HAP-1 (cell line): ENCODE data around the gene RBFOX1.

ENCODE experiments used
- DNase-seq, 2 experiments: peaks; one replicate each; pipeline ENCODE4 v3.0.0-alpha.2; 2016 to 2020; ENCODE audit warnings: low spot score in 2 of 2
- H3K27me3 ChIP-seq: fragments of 250-450 bp; sonication (Bioruptor Pico); 2 replicates; pipeline ENCODE4 v1.5.1; 2020; ENCODE audit warnings: low read depth, mild to moderate bottlenecking, moderate library complexity
- H3K36me3 ChIP-seq: fragments of 250-450 bp; sonication (Bioruptor Pico); replicated peaks from 2 replicates; pipeline ENCODE4 v1.5.1; 2020; ENCODE audit warnings: mild to moderate bottlenecking
- H3K4me1 ChIP-seq: fragments of 250-450 bp; sonication (Bioruptor Pico); 2 replicates; pipeline ENCODE4 v1.5.1; 2020; ENCODE audit warnings: mild to moderate bottlenecking
- H3K4me3 ChIP-seq: fragments of 250-450 bp; sonication (Bioruptor Pico); 2 replicates; pipeline ENCODE4 v1.5.1; 2020; ENCODE audit warnings: mild to moderate bottlenecking, moderate library complexity
- H3K9me3 ChIP-seq: fragments of 250-450 bp; sonication (Bioruptor Pico); 2 replicates; pipeline ENCODE4 v1.5.1; 2020; ENCODE audit warnings: mild to moderate bottlenecking, moderate library complexity
- in situ Hi-C: fragments of 300-500 bp; cut with MboI; formaldehyde crosslinking; loops from 3 replicates; pipeline ENCODE4 v1.14.3; 2020; ENCODE audit warnings: low sequenced_read_pairs, inconsistent platforms, mixed read lengths

RBFOX1 gene

DNA sequence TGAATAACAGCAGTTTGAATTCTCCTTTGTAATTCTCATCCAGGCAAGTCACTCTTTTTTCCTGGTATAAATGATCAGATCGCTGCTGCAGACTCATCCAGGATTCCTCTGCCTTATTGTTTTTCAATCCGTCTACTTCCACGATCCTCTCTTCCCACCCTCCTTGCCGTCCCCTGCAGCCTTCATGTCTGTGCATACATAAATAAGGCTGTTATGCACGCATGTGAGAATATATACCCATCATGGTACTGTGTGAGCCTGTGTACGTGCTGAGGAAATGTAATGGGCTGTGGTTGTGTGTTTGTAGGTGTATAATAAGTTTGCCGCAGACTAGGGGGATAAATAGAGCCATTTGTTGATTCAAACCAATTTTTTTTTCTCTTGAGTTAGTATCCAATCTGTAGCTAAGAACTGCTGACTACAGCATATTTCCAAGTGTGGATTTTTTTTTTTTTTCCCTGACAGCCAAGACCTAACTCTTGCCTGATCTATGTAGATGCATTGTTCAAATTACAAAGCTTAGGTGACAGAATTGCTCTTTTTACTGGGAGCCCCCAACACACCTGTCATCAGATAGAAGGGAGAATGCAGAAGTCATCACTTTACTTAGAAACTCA is 62.2 kb downstream of the RBFOX1 start:
- H3K9me3 ChIP-seq = no peaks in the 10 kb centered on the region
- H3K27me3 ChIP-seq = no peaks in the 10 kb centered on the region
- no peaks in the 10 kb centered on the region for H3K4me1 ChIP-seq
- H3K36me3 ChIP-seq = no peaks in the 10 kb centered on the region
- DNase-seq = no peak
- in situ Hi-C loops = no loop called here
- no peak overlapping the region for H3K4me3 ChIP-seq

DNA sequence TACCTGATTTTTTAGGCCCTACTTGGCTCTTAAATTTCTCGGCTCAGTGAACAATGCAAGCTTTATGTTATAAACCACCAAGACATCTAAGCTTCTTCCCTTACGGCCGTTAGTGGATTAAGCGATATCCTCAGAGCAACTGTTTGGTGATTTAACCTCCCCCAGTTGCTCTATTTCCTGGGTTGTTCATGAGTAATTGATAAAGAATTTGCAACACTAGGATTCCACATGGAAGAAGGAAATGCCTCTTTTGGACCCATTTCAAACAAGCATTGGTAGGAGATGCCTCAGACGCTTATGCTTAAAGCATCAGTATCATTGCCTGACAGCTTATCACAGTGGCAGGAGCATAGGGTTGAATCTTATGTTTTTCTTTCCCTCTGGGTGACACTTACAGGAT is 65.3 kb downstream of the RBFOX1 start:
- in situ Hi-C loops = no loop called here
- H3K4me1 ChIP-seq = no peaks in the 10 kb centered on the region
- H3K36me3 ChIP-seq = no peaks in the 10 kb centered on the region
- no peak for DNase-seq
- H3K9me3 ChIP-seq = no peaks in the 10 kb centered on the region
- H3K27me3 ChIP-seq = no peaks in the 10 kb centered on the region
- H3K4me3 ChIP-seq = no peak overlapping the region

DNA sequence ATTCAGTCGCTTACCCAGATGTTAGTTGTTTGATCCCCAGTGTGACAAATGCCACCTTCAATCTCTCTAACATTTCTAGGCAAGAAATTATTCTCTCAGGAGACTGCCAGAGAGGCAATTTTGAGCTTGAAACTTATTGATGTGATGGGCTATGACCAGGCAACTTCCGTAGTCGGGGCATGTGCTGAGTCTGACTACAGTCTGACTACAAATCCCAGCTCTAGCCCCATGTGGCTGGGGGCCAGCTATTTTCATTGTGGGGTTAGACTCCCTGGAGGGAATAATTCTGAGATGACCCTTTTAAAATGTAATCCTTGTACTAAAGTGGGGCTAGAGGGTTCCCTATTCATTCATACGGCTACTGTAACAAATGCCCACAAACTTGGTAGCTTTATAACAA is 65.9 kb downstream of the RBFOX1 start:
- no peak overlapping the region for H3K4me3 ChIP-seq
- in situ Hi-C loops = no loop called here
- H3K27me3 ChIP-seq = no peaks in the 10 kb centered on the region
- no peaks in the 10 kb centered on the region for H3K36me3 ChIP-seq
- H3K9me3 ChIP-seq = no peaks in the 10 kb centered on the region
- no peaks in the 10 kb centered on the region for H3K4me1 ChIP-seq
- DNase-seq = no peak

DNA sequence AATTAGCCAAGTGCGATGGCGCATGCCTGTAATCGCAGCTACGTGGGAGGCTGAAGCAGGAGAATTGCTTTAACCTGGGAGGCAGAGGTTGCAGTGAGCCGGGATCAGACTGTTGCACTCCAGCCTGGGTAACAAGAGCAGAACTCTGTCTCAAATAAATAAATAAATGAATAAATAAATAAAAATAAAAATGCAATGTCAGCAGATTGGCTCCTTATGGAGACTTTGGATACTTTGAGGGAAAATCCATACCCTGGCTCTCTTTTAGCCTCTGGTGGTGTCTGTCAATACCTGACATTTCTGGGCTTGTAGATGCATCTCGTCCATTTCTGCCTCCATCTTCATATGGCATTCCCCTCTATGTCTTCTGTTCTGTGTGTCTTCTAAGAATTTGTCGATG is 66.7 kb downstream of the RBFOX1 start:
- in situ Hi-C loops = no loop called here
- H3K4me1 ChIP-seq = no peaks in the 10 kb centered on the region
- no peaks in the 10 kb centered on the region for H3K9me3 ChIP-seq
- H3K4me3 ChIP-seq = no peak overlapping the region
- no peaks in the 10 kb centered on the region for H3K36me3 ChIP-seq
- no peak for DNase-seq
- no peaks in the 10 kb centered on the region for H3K27me3 ChIP-seq

DNA sequence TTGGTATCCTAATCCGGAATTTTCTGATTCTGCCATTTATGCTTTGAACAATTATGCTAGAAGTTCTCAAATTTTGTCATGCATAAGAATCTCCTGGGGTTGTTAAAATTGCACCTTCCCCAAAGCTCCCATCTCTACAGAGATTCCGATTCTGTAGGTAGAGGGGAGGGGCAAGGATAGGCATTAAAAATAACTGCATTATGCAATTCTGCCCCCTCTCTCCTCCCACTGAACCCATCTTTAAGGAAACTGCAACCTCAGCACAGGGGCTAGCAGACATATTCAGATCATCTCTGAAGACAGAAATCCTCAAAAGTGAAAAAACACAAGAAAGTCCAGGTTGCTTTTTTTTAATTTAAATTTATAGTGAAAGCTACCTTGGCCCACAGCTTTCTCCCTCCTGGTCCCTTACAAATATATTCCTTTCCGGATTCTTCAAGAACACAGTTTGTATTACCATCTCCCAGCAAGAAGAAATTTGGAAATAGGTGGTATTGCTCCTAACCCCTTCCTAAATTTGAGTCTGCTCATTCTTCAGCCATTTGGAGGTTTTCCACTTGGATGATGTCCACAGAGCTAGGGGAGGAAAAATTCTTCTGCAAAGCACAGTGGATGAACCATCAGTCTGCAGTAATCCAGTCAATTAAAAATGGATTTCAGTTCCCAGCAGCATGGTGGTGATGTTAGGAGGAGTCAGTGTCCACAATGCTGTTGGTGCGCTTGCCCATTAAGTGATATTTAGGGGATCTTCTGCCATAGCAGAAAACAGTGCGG is 67.7 kb downstream of the RBFOX1 start:
- no peaks in the 10 kb centered on the region for H3K27me3 ChIP-seq
- in situ Hi-C loops = no loop called here
- no peaks in the 10 kb centered on the region for H3K36me3 ChIP-seq
- H3K4me1 ChIP-seq = no peaks in the 10 kb centered on the region
- no peaks in the 10 kb centered on the region for H3K9me3 ChIP-seq
- H3K4me3 ChIP-seq = no peak overlapping the region
- DNase-seq = no peak

DNA sequence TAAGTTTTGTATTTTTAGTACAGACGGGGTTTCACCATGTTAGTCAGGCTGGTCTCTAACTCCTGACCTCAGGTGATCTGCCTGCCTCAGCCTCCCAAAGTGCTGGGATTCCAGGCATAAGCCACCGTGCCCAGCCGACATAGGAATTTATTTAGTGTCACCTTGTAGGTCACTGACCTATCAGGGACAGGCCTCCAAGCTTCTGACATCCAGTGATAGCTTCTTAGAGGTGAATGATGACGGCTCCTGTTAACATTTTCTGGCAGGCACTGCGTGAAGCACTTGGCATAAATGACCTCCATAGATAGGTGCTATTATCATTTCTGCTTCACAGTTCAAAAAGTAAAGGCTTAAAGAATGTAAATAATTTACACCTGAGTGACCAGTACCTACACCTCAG is 71.6 kb downstream of the RBFOX1 start:
- Histone ChIP-seq H3K4me1 (no peaks in the 10 kb centered on the region), H3K9me3 (no peaks in the 10 kb centered on the region), H3K4me3 (no peak overlapping the region), H3K36me3 (no peaks in the 10 kb centered on the region), H3K27me3 (no peaks in the 10 kb centered on the region)
- no peak for DNase-seq
- in situ Hi-C loops = no loop called here

DNA sequence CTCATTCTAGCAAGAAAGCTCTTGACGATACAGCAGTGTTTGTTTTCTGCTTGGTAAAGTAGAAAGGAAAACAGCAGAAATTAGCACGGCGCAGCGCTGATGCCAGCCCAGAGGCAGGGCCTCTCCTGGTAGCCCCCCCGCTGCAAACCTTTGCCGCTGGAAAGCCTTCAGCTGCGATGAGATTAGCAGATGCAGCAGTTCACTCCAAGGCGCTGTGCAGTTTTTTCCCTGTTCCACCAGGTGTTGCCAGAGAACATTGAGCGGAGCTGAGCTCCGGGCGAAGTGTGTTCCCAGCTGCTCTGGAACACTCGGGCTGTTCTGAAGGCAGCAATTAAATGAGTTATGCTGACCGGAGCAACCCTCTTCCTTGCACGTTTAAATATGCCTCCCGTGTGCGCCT is 72.5 kb downstream of the RBFOX1 start:
- in situ Hi-C loops = no loop called here
- Histone ChIP-seq H3K4me3 (no peak overlapping the region), H3K27me3 (no peaks in the 10 kb centered on the region), H3K36me3 (no peaks in the 10 kb centered on the region), H3K9me3 (no peaks in the 10 kb centered on the region), H3K4me1 (no peaks in the 10 kb centered on the region)
- DNase-seq = no peak

DNA sequence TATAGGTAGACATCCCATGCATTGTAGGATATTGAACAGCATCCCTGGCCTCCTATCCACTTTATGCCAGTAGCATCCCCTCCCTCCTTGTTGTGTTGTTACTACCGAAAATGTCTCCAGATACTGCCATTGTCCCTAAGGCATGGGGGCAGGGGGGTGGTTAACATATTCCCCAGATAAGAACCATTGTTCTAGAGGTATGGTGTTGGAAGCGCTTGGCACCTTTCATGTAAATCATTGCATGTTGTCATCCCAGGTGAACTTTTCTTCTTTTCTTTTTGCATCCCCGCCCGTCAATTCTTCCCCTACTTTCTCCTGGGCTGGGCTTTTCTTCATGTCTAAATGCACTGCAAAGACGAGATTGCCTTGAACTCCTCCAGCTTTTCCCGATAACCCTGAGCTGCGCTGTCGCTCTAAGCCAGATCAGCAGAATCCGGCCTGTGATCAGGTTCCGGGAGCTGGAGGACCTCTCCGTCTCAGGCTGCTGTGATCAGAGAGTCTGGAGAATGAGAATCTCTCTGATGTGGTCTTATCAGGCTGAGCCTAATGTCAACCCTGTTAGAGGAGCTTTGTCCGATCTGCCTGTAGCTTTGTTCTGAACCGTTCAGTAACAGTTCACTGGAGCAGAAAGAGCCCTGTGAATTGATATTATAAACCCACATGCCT is 76.2 kb downstream of the RBFOX1 start:
- Histone ChIP-seq H3K9me3 (no peaks in the 10 kb centered on the region), H3K4me3 (no peak overlapping the region), H3K4me1 (no peaks in the 10 kb centered on the region), H3K36me3 (no peaks in the 10 kb centered on the region), H3K27me3 (no peaks in the 10 kb centered on the region)
- in situ Hi-C loops = no loop called here
- no peak for DNase-seq

DNA sequence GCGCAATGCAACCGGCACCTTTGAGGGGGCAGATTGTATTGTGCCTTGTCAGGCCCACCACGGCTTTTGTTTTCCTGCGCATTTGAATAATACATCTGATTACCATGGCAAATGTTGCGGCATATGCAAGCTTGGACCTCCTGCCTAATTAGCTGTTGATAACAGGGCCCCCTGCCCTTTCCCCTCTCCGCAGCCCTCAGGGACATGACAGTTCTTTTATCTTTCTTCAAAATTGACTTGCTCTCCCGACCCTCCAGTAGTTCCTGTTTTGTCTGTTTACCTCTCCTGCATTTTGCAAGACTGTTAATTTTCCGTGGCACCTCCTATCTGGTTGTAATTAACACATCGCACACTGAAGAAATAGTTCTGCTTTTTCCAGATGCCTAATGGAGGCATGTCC is 86.8 kb downstream of the RBFOX1 start:
- DNase-seq = no peak

DNA sequence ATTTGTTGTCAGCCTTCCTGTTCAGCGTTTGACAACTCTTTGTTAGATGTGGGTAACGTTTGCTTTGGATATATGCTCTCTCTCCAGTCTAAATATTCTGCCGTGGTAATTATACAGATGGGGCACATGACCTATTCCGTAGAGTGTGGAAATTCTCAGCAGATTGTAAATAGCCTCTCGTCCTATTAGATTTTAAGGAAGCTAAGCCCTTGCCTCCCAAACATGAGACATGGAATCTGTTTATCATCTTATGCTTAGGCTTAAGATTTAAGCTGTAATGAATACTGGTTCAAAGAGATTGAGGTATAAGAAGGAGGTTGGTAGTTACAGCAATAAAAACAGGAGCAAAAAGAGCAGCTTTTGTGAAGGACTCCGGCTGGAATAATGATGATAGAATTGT is 87.4 kb downstream of the RBFOX1 start:
- no peaks in the 10 kb centered on the region for H3K4me1 ChIP-seq
- no peak overlapping the region for H3K4me3 ChIP-seq
- no peak for DNase-seq
- H3K27me3 ChIP-seq = no peaks in the 10 kb centered on the region
- in situ Hi-C loops = no loop called here
- H3K36me3 ChIP-seq = no peaks in the 10 kb centered on the region
- no peaks in the 10 kb centered on the region for H3K9me3 ChIP-seq

More for the DNA sequence above, 86.8 kb downstream of the RBFOX1 start:
- in situ Hi-C loops = no loop called here
- H3K9me3 ChIP-seq = no peaks in the 10 kb centered on the region
- H3K4me3 ChIP-seq = no peak overlapping the region
- no peaks in the 10 kb centered on the region for H3K36me3 ChIP-seq
- H3K4me1 ChIP-seq = no peaks in the 10 kb centered on the region
- no peaks in the 10 kb centered on the region for H3K27me3 ChIP-seq

DNA sequence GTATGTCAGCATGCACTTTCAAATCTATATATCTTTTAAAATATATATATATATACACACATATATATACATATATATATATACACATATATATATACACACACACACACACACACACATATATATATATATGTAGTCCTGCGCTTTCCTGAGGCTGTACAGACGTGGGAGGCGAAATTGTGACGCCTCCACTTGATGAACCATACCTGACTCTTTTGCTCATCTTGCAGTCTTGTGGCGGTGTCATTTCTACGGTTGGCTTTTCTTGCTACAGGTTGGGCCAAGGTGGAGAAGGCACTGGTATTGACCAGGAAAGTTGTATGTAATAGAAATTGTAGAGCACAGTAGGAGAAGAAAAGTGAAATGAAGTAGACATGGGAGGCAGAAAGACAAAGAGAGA is 88.2 kb downstream of the RBFOX1 start:
- no peaks in the 10 kb centered on the region for H3K4me1 ChIP-seq
- H3K27me3 ChIP-seq = no peaks in the 10 kb centered on the region
- no peaks in the 10 kb centered on the region for H3K9me3 ChIP-seq
- H3K36me3 ChIP-seq = no peaks in the 10 kb centered on the region
- no peak overlapping the region for H3K4me3 ChIP-seq
- in situ Hi-C loops = no loop called here
- DNase-seq = no peak

DNA sequence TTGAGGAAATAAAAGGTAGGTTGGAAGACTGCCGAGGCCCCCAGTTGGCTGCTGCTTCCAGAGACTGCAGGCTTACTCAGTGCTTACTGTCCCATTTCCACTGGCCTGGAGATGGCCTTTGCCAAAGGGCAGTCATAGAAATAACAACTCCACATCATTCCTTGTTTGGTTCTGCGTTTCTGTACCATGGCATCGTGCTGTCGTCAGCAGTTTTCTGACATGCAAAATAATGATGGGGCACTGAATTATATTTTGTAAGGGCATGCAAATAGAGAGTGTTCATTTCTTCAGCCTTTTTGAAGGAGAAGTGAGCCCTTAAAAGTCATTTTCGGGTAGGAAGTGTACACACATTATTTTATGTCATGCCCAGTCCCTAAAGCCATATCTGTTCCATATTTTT is 88.9 kb downstream of the RBFOX1 start:
- in situ Hi-C loops = no loop called here
- DNase-seq = no peak
- Histone ChIP-seq H3K9me3 (no peaks in the 10 kb centered on the region), H3K27me3 (no peaks in the 10 kb centered on the region), H3K36me3 (no peaks in the 10 kb centered on the region), H3K4me3 (no peak overlapping the region), H3K4me1 (no peaks in the 10 kb centered on the region)

DNA sequence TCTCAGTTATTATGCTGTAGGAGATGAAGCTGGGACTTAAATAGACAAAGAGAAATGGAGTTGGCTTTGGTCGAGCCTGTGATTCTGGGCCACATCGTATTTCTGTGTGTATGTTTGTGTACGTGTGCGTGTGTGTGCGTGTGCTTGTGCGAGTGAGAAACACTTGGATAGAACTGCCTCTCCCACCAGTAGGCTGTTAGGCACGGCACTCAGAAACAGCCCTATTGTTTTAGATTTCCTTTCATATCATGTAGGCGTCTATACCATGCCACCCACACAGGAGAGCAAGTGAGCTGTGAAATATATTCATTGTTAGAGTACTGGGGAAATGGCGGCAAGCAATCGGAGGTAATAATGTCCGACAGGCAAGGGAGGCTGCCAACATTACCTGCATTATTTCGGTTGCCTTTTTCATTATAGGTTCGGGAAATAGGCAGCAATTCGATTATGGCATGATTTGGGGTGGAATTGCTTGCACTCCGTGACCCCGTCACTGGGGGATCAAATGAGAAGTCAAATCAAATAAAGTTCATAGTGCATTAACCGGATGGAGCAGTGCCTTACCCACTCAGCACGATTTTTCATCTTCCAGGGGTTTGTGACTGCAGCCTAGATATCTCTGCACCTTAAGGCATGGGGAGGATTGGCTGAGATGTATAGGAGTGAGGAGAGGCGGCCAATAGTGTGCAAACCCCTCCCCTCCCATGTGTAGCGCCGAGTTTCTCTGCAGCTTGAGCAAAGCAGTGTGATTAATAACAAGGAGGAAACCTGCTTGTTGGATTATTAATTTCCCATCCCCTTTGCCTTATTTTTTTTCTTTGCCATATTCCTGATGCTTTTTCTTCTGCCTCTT is 89.6 kb downstream of the RBFOX1 start:
- in situ Hi-C loops = no loop called here
- no peaks in the 10 kb centered on the region for H3K4me1 ChIP-seq
- H3K36me3 ChIP-seq = no peaks in the 10 kb centered on the region
- no peaks in the 10 kb centered on the region for H3K9me3 ChIP-seq
- H3K4me3 ChIP-seq = no peak overlapping the region
- DNase-seq = no peak
- no peaks in the 10 kb centered on the region for H3K27me3 ChIP-seq
